Measurements from ENCODE around the gene BRSK2.

DNA sequence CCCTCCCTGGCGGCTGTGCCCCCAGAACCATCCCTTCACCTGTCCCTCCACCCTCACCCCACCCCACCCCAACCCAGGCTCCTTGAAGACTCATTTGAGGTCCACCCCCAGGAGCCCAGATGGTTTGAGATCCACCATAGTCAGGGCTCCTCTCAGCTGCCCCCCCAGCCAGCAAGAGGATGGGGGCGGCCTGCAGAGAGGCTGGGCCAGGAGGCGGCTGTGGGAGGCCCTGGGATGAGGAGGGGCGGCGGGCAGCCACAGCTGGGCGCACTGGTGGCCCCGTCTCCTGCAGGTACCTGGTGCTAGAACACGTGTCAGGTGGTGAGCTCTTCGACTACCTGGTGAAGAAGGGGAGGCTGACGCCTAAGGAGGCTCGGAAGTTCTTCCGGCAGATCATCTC is 50.8 kb downstream of the BRSK2 start:
- TF ChIP-seq GABPA (IDR thresholded peaks at IDR 0.05; ENCODE audit: low read depth) = no peak
- no peak for TF ChIP-seq CTCF (IDR thresholded peaks at IDR 0.05)
- no peak for TF ChIP-seq NFIC (IDR thresholded peaks at IDR 0.05; ENCODE audit: borderline replicate concordance)
- no peak for TF ChIP-seq RAD21 (IDR thresholded peaks at IDR 0.05; ENCODE audit: low read length)
- TF ChIP-seq FOXM1 (IDR thresholded peaks at IDR 0.05; ENCODE audit: low read depth) = no peak
- TF ChIP-seq, protein P1, sequence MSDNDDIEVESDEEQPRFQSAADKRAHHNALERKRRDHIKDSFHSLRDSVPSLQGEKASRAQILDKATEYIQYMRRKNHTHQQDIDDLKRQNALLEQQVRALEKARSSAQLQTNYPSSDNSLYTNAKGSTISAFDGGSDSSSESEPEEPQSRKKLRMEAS (IDR thresholded peaks at IDR 0.05; ENCODE audit: low read depth) = no peak
- TF ChIP-seq RCOR1 (IDR thresholded peaks at IDR 0.05; ENCODE audit: low read length) = no peak
- TF ChIP-seq EP300 (IDR thresholded peaks at IDR 0.05; ENCODE audit: borderline replicate concordance in 1 of 2, low read depth in 1 of 2, low read length in 1 of 2) = no peak
- no peak for TF ChIP-seq MXI1 (IDR thresholded peaks at IDR 0.05; ENCODE audit: low read depth, low read length)
- TF ChIP-seq TAF1 (IDR thresholded peaks at IDR 0.05; ENCODE audit: borderline replicate concordance, low read depth, low read length) = no peak
- no peak for TF ChIP-seq YY1 (IDR thresholded peaks at IDR 0.05; ENCODE audit: low read depth)
- TF ChIP-seq POLR2AphosphoS5 (IDR thresholded peaks at IDR 0.05; ENCODE audit: low read depth, low read length) = no peak
- TF ChIP-seq, protein P2, sequence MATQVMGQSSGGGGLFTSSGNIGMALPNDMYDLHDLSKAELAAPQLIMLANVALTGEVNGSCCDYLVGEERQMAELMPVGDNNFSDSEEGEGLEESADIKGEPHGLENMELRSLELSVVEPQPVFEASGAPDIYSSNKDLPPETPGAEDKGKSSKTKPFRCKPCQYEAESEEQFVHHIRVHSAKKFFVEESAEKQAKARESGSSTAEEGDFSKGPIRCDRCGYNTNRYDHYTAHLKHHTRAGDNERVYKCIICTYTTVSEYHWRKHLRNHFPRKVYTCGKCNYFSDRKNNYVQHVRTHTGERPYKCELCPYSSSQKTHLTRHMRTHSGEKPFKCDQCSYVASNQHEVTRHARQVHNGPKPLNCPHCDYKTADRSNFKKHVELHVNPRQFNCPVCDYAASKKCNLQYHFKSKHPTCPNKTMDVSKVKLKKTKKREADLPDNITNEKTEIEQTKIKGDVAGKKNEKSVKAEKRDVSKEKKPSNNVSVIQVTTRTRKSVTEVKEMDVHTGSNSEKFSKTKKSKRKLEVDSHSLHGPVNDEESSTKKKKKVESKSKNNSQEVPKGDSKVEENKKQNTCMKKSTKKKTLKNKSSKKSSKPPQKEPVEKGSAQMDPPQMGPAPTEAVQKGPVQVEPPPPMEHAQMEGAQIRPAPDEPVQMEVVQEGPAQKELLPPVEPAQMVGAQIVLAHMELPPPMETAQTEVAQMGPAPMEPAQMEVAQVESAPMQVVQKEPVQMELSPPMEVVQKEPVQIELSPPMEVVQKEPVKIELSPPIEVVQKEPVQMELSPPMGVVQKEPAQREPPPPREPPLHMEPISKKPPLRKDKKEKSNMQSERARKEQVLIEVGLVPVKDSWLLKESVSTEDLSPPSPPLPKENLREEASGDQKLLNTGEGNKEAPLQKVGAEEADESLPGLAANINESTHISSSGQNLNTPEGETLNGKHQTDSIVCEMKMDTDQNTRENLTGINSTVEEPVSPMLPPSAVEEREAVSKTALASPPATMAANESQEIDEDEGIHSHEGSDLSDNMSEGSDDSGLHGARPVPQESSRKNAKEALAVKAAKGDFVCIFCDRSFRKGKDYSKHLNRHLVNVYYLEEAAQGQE (IDR thresholded peaks at IDR 0.05; ENCODE audit: low read depth, low read length) = no peak
- TF ChIP-seq SMC3 (IDR thresholded peaks at IDR 0.05; ENCODE audit: low read depth, low read length) = no peak
